NOMO-1 treated with DMSO at 0.1 percent for 48 hours (cell line): ENCODE data around the gene TEK.
"Not testable (repeated sequence)": the region's sequence is repeated elsewhere in the genome, so short reads cannot be mapped to it uniquely, and the experiment has no call there.

Experiments used
- DNase-seq: peaks from one replicate; lab custom pipeline; 2025; ENCODE audit not compliant: unreplicated experiment; lab: John Stamatoyannopoulos, UW

Gene TEK

DNA sequence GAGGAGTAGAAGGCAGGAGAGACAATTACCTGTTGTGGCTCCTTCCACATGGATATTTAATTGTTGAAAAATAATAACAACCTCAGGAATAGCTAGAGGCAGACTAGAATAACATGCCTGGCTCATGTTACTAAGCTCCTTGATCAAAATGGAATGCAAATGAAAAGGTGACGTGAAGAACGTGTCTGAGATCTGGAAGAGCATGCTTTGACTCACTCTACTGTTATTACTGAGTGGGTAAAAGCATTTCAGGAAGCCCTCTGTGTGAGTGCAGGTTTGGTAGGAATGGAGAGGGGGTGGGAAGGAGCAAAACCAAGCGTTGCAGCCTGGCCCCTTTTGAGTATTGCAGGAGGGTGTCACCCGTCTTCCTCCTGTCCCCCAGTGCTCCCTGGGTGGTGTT, 103.2 kb downstream of the TEK start:
- DNase-seq: no peak

DNA sequence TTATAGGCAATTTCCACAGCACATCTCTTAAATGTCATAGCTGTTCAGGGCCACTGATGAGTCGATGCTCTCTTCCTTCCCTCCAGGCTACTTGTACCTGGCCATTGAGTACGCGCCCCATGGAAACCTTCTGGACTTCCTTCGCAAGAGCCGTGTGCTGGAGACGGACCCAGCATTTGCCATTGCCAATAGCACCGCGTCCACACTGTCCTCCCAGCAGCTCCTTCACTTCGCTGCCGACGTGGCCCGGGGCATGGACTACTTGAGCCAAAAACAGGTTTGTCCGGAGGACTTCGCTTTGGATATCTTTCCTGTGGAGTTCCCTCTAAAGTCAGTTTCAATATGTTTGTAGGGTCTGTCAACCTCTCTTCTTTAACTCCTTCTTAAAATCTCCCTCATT, 103.6 kb downstream of the TEK start:
- no peak for DNase-seq

DNA sequence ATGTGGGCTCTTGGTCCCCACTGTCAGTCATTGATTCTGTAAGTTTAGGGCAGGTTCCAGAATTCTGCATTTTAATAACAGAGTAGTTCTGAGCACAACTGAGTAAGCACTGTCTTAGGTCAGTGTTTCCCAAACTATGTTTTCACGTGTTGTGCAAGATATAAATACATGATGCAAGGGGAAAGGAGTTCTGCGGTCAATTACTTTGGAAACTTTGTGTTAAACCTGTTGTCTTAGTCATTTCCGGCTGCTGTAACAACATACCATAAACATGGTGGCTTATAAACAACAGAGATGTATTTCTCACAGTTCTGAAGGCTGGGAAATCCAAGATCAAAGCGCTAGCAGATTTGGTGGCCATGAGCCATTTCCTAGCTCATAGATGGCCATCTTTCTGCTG, 118.2 kb downstream of the TEK start:
- no peak for DNase-seq

DNA sequence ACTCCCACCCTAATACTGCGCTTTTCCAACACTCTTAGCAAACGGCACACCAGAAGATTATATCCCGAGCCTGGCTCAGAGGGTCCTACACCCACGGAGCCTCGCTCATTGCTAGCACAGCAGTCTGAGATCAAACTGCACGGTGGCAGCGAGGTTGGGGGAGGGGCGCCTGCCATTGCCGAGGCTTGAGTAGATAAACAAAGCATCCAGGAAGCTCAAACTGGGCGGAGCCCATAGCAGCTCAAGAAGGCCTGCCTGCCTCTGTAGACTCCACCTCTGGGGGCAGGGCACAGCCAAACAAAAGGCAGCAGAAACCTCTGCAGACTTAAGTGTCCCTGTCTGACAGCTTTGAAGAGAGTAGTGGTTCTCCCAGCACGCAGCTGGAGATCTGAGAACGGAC, 130.6 kb downstream of the TEK start:
- DNase-seq: not testable (repeated sequence)

DNA sequence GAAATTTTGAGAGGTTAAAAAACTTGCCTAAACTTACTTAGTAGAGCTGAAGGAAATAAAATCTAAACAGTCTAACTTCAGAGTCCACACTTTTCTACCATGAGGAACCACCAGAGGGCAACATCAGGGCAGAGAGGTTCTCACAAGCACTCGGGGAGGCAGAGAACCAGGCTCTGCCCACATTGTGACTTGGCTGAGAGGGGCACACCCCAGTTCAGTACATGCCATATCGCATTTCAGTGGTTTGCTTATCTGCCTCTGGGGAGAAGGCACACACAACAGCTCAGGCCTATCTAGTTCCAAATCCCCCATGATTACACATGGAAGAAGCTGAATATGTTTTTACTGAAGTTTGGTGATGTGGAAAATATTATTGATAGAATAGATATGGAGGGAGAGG, 138.7 kb downstream of the TEK start:
- no peak for DNase-seq

DNA sequence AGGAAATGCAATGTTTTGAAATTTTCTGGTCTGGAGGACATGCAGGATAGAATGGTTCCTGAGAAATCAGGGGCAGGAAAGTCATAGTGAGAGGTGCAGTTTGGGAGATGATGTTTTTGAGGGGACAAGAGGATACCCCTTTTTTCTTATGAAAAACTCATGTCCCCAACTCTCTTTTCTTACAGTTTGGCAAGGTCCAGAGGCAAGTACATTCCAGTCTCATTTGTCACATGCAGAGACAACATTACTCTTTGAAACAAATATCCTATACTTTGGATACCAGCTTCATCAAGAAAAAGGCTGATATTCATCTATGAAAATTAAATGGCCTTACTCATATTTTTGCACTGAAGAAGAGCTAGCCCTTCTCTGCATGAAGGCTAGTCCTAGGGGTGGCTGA, 139.7 kb downstream of the TEK start:
- DNase-seq: no peak

DNA sequence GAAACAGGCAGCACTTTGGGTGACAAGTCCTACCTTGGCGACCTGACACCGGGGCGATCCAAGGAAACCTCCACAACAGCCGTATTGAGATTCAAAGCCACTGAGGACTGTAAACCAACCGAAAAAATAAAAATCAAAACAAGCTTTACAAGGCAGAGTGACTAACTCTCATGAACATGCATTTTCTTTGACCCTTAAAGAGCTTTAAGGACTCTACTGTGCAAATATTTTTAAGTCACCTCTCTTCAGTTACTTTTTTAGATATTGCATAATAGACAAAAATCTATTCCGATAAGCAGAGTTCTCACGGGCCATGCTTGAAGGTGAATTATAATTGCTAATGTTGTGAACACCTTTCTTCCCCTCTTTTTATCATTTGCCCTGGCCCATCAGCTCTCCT, 149.6 kb downstream of the TEK start:
- DNase-seq: no peak

DNA sequence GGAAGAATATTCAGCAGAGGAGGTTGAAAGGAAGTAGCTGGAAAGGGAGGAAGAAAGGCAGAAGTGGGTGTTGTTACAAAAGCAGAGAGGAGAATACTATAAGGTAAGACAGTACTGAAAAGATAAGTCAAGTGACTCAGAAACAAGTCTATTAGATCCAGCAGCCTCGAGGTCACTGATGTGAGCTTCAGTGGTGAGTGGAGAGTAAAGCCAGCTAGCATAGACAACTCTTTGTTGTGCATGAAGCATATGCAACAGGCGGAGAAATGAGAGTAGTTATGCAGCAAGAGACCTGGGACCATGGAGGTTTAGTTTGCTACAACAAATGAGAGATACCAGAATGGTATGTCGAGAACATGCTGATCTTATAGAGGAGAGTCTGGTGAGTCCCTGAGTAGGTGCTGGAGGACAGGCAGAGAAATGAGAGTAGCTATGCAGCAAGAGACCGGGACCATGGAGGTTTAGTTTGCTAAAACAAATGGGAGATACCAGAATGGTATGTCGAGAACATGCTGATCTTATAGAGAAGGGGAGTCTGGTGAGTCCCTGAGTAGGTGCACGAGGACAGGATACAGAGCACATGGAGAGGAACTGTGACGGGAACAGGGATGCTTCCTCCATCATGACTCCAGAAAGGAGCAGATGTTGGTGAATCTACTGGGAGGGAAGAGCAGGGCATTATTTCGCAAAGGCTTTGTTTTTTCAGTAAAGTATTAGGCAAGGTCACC, 151.9 kb downstream of the TEK start:
- no peak for DNase-seq

DNA sequence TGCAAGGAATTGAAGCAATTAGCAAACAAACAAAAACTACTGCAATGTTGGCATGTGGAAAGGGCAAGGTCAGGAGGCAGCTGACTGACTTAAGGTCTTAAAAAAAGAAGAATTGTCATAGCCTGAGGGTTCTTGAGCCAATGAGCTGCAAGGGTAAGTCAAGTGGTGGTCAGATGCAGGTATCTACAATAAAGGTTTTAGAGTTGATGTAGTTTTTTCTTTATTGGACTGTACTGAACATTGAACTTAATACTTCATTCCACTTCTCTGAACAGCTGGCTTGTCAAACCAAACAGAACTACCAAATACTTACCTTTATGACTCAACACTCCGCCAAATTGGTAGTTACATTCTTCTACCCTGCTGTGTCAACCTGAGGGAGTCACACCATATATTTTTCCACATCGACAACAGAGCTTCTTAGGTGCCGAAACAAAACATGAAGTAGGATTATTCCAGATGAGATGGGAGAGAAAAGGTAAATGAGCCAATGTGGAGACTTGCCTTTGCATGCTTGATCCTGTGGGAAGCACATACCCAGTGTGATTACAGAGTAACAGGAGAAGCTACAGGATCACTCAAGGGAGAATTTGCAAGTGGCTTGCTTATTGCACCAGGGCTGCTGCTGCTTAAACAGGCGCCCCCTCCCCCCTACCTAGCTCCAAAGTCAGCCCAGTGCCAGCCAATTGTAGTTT, 152.6 kb downstream of the TEK start:
- no peak for DNase-seq

DNA sequence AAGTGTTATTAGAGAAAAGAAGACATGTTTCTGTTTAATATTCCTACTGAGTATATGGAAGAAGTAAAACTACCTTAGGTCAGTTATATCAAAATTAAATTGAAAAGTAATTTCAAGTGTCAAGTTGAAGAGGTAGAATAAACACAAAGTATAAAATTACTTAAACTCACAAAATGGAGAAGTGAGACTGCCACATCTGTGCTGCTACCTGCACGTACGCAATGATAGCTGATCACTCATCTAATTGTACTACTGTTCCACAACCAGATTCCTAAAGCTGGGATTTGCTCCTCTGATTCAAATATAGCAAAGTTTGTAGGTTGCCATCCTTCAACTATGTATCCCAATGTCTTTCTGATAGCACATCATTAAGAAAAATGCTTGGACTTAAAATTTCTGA, 163.1 kb downstream of the TEK start:
- DNase-seq: no peak

DNA sequence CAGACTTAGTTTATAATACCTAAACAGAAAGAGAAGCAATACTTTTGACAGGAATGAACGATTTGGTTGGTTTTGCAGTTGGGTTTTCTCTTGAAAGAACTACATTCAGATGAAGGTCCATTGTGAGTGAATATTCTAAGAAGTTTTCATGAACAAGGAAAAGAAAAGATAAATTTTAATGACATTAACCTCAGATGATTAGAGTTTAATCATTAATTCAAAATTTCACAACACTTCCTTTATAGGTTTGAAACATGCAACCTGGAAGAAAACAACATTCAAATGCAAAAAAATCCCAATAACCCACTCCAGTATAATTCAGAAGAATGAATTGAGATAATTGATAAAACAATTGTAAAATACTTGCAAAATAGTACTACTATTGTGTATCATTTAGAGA, 164.2 kb downstream of the TEK start:
- DNase-seq: no peak

DNA sequence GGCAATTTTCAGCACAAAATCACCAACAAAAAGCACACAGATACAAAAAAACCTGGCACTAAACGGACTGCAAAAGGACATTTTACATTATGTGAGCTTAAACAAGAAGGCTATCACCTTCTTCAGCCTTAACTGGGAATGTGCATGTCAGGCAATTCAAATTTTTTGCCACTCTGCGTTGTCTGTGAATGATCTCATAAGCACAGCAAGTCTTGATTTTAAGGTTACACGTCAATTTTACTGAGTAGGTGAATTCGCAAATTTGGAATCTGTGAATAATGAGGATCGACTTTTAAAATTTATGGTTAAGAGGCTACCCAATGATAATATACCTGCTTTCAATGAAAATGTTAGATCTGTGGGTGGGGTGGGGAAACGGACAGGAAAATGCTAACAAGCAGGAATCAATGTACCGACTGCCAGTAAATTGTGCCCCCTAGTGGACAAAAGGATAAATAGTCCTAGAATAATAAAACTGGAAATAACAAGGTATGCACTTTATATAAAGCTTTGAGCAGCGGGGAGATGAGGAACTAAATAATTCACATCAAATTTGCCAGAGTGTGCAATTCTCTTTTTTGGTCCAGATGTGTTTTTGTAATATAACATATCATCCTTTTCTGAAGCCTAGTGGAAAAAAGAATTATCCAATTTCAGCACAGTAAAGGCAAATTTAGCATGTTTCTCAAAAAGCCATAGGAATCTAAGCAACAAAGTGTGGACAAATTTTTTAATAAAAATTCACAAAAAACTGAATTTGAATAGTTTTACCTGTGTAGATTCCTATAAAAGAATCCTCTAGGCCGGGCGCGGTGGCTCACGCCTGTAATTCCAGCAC, 167.4 kb downstream of the TEK start:
- no peak for DNase-seq

DNA sequence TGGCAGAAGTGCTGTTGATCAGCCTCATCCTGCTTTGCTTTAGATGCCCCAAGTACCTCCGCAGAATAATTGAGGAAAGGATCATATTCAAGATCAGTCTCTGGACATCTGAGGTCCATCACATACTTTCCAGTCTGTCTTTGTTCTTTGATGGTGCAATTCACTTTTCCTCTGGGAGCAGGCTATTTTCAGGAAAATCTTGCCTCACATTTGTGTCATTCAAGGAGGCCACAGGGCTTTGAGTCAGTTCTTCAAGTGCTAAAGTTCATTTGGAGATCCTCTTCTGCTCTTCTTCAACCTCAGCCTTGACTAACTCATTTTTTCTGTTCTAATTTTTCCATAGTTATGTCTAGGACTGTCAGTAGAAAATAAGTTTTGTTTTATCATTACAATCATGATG, 169.3 kb downstream of the TEK start:
- DNase-seq: no peak

DNA sequence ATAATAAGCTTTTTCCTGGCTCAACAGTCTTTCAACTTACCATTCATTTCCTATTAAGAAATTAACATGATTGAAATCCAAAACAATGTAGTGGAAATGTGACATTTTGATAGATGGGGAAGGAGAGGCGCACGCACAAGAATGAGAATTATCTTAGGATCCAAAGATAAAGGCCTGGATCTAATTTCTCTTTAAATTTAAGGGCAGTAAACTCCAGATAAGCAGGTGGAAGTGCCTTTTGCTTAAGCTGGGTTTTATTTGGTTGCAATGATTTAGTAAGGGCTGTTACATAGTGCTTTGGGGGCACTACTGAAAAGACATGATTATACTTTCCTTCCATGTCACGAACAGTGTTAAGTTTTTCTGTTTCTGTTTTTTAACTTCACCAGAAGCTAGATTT, 170.6 kb downstream of the TEK start:
- no peak for DNase-seq
